GM19043 (cell line): ENCODE data around the gene ERVH48-1.
"Not testable (repeated sequence)": the region's sequence is repeated elsewhere in the genome, so short reads cannot be mapped to it uniquely, and the experiment has no call there.

Experiments used
- ATAC-seq: cut with Tn5 transposase; IDR thresholded peaks from one replicate; pipeline ENCODE4 v1.9.1; 2021; ENCODE audit warnings: low read depth; ENCODE audit not compliant: unreplicated experiment

Gene ERVH48-1

DNA sequence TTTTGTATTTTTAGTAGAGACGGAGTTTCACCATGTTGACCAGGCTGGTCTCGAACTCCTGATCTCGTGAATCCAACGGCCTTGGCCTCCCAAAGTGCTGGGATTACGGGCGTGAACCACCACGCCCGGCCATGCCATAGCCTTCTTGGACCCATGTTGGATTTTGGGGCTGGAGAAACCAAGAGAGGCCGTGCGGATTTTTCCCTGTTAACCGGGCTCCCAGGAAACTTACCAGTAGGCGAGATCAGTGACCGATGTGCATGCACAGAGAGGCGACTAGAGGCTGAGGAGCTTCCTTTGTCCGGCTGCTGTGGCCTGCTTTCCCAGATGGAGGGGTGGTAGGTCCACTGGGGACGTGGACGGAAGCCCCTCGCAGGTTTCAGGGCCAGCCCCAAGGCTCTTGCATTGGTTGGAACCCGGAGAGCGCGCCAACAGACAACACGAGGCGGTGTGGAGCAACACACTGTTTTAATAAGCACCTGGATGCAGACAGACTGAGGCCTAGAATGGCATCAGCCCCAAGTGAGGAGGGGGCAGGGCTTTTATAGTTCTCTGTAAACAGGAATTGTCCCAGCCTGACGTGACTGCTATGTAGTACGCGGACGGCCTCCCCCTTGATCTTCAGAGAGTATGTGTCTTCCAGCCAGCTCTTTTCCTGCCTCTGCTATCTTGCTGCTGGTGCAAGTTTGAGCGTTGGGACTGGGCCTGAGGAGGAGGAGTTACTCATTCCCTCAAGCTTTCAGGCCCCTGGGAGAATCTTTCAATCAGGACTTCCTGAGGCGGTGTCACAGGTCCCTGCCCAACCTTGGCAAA lies at the start of gene ERVH48-1:
Gene ERVH48-1 (minus strand): TSS at position 517 of the 813 bp plus-strand sequence. CDS start 6,624 bp downstream, outside the sequence.
- ATAC-seq = no peak

DNA sequence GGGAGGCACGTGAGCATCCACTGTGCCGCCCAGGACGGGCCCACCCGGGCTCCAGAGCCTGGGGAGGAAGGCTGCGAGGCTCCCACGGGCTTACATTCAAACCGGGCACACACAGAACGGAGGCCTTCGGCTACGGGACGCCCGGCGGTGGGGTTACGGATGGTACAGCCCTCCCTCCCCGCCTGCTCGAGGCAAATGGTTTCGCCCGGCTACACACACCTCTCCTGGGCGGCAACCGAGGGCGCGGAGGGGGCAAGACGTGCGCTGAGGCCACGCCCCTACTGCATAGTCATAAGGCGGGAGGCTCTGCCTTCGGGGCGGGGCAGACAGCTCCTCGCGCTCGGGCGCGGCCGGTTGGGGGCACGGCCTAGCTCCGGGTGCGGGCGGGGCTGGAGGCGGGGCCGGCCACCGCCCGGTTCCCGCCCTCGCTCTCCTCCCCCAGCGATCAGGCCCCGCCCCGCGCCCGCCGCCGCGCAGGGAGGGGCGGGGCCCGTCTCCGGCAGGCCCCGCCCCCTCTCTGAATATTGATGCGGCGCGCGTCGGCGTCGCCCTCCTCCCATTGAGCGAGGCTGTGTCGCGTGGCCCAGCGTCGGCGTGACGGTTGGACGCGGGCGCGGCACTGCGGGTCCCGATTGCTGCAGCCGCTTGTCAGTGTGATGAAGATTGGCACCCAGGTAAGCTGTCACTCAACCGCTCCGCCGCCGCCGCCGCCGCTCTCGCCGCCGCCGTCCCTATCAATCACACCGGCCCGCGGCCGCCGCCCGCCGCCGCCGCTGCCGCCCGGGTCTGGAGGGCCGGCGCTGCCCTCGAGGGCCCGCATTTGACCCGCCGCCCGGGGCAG lies 48.8 kb upstream of the ERVH48-1 start, which contains the start of gene PKNOX1:
Gene PKNOX1 (plus strand): TSS at position 572 of the 841 bp plus-strand sequence. CDS start 29,820 bp downstream, outside the sequence.
- peak; percentile 76 for ATAC-seq

DNA sequence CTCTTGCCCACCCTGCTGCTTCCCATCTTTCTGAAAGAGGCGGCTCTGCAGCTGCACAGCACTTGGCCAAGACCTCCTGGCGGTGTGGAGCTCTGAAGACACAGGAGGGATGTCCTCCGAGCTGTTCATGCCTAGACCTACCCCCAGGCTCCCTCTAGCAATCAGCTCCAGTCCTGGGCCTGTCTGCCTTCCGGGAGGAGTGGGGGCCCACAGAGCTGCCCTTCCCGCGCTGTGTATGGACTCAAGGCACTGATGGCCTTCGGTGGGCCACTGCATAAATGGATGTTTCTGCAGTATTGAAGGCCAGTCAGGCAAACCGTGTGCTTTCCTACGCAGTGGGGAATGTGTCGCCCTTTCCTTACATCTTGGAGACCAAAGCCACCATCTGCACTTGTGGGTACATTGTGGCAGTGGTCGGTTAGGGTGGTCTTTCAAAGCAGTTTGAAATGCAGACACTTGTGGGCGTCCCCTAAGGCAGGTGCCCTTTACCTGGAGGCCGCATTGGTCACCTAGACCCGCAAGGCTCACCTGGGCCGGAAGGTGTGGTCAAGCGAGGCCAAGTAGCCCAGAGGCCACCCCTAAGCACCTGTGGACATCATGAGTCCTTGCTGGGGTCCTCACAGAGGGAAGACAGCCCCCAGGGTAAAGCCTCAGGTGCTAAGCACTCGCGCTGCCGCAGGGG lies 48.0 kb upstream of the ERVH48-1 start:
- ATAC-seq = no peak

DNA sequence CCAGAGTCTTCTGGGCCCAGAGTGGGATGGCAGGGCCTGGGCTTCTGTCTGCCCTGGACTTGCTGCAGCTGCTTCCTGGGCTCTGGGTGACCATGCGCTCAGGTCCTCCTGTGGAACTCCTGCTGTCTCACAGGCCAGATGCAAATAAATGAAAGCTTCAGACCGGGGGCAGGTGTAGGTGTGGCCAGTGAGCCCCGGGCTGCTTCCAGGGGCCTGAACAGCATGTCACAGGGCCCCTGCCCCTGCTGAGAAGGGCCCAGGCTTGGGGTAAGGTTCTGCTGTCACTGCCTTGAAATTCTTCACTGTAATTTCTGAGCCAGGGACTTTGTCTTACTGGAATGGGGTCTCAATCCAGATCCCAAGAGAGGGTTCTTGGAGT lies 46.5 kb upstream of the ERVH48-1 start:
- ATAC-seq = no peak

DNA sequence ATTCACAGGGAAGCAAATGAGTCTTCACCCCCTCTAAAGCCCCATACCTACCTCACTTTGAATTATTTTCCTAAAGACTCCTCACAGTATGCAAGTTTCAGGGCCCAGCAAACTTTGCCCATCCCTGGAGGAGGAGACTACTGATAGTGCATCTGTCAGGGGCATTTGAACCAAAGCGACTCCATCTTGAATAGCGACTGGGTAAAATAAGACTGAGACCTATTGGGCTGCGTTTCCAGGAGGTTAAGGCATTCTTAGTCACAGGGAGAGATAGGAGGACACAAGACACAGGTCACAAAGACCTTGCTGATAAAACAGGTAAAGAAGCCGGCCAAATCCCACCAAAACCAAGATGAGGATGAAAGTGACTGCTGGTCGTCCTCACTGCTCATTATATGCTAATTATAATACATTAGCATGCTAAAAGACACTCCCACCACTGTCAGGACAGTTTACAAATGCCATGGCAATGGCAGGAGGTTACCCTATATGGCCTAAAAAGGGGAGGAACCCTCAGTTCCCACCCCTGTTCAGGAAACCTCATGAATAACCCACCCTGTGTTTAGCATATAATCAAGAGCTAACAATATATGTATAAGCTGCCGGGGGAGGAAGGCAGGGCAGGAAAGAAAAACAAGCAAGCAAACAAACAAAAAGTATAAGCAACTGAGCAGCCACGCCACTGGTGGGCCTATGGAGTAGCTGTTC lies 45.7 kb upstream of the ERVH48-1 start:
- no peak for ATAC-seq

DNA sequence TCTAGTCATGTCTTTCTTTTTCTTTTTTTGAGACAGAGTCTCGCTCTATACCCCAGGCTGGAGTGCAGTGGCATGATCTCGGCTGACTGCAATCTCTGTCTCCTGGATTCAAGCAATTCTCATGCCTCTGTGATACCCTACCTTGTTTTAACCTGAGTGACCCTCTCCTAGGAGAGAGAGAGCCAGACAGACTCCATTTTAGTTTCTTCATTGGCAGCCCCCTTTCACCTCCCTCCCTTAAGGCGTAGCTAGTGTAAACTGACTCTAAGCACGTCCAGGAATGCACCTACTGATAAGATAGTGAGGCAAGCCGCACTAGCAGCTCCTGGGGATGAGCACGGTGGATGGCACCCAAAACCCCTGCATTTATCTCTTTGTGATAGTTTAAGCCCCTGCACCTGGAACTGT lies 43.8 kb upstream of the ERVH48-1 start:
- ATAC-seq = no peak

DNA sequence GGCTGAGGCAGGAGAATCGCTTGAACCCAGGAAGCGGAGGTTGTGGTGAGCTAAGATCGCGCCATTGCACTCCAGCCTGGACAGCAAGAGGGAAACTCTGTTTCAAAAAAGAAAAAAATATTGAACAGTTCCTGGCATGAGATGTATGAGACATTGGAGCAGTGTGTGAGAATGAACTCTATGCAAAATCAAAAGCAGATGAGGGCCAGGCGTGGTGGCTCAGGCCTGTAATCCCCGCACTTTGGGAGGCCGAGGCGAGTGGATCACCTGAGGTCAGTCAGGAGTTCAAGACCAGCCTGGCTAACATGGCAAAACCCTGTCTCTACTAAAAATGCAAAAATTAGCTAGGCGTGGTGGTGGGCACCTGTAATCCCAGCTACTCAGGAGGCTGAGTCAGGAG lies 42.2 kb upstream of the ERVH48-1 start:
- ATAC-seq = not testable (repeated sequence)

DNA sequence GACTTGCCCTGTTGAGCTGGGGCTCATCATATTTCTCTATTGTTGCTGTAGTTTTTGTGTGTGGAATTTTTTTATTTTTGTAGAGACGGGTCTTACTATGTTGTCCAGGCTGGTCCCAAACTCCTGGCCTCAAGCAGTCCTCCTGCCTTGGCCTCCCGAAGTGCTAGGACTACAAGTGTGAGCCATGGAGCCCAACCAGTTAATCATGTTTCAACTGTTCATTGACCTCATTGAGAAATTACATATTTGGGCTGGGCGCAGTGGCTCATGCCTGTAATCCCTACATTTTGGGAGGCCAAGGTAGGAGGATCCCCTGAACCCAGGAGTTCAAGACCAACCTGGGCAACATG lies 39.8 kb upstream of the ERVH48-1 start:
- ATAC-seq = no peak

DNA sequence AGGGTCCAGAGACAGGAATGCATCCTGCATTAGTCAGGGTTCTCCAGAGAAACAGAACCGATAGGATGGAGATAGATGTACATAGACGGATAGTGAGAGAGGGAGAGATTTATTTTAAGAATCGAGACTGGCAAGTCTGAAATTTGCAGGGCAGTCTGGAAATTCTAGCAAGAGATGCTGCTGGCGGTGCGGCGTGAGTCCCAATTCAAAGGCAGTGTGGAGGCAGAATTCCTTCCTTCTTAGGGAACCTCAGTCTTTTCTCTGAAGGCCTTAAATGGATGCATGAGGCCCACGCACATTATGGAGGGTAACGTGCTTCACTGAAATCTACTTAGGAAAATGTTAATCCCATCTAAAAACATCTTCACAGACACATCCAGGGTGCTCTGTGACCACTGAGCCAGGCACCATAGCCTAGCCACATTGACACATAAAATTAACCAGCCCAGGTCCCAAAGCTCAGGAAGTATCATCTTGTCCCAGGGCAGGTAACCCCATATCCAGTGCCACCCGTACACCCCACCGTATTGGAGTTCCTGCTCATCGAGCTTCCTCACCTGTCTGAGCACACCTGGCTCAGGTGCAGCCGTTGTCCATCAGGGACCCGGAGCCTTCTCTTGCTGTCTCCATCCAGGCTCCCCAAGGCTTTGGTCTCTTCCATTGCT lies 39.2 kb upstream of the ERVH48-1 start:
- no peak for ATAC-seq

DNA sequence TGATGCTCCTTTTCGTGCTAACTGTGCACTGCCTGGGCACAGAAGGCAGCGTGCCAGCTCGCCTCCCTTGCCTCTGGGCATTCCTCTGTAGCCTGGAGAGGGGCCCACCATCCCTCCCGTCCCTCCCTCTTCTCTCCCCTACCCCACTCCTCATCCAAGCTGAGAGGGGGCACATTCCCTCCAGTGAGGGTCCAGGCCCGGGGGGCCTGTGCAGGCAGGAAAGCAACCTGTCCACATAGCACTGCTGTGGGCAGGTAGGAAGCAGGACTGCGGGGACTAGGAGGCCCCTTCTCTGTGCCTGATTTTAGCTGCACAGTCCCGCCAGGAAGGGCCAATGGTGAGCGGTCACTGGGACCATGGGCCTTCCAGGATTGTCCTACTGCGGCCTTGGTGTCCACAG lies 38.7 kb upstream of the ERVH48-1 start:
- no peak for ATAC-seq

DNA sequence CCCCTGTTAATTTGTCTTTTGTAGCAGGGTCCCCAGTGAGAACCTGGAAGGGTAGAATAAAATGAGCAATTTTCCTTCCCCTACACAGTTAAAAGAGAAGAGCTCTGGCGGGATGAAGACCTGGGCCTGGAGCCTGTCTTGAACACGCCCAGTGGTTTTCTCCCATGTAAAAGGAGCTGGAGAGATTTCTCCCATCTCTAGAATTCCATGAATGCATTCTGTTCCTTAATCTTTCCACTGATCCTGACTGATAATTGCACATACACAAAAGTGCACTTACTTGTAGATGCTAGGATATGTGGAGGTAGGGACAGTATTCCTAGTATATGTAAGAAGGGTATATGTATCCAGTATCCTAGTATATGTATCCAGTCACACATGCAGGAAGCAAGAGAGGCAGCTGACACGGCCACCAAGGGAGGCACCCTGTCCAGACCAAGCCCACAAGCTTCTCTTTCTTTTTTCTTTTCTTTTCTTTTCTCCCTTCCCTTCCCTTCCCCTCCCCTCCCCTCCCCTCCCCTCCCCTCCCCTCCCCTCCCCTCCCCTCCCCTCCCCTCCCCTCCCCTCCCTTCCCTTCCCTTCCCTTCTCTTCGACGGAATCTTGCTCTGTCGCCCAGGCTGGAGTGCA lies 37.1 kb upstream of the ERVH48-1 start:
- no peak for ATAC-seq

DNA sequence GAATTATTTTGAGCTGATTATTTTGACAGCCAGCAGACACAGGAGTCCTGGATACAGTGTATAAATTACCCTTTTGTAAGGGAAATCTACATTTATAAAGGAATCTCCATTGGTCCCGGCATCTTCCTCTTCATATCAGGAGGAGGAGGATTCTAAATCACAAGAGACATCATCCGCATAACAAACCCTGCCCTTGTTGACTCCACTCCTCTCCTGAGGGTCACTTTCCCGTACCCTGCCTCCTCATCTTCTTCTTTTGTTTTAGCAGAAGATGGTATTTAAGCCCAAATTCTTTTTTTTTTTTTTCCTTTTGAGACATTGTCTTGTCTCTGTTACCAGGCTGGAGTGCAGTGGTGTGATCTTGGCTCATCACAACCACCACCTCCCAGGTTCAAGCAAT lies 34.3 kb upstream of the ERVH48-1 start:
- ATAC-seq = no peak

DNA sequence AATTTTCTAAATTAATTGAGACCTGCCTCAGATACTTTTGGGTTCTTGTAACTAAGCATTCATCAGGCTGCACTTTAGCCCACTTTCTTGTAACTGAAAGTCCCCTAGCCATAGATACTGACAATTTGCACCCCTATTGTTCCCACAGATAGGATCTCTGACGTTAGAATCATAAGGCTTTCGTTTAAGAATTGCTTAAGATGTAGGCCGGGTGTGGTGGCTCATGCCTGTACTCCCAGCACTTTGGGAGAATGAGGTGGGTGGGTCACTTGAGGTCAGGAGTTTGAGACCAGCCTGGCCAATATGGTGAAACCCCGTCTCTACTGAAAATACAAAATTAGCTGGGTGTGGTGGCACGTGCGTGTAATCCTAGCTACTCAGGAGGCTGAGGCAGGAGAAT lies 32.7 kb upstream of the ERVH48-1 start:
- ATAC-seq = not testable (repeated sequence)

DNA sequence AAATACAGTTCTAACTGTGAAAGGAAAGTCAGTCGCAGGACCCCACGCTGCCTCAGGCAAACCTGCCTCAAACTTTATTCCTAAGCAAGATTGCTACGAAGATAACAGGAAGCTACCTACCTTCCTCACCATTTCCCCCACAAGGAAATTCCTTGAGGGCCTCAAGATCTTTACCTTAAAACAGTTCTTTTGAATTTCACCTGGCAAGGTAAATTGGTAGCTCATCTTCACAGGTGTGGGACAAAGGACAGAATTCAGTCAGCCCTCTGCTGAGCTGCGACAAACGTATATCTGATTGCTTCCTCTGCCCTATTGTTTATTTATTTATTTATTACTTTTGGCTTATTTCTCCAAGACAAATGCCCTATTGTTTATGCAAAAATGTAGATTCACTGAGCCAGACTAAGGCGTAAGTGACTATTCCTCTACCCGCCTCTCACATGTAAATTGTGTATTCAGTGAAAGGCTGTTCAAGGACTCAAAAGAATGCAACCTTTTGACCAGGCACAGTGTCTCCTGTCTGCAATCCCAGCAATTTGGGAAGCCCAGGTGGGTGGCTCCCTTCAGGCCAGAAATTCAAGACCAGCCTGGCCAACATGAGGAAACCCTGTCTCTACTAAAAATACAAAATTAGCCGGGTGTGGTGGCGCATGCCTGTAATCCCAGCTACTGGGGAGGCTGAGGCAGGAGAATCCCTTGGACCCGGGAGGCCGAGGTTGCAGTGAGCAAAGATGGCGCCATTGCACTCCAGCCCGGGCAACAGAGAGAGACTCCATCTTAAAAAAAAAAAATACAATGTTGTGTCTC lies 31.6 kb upstream of the ERVH48-1 start:
- ATAC-seq = no peak

DNA sequence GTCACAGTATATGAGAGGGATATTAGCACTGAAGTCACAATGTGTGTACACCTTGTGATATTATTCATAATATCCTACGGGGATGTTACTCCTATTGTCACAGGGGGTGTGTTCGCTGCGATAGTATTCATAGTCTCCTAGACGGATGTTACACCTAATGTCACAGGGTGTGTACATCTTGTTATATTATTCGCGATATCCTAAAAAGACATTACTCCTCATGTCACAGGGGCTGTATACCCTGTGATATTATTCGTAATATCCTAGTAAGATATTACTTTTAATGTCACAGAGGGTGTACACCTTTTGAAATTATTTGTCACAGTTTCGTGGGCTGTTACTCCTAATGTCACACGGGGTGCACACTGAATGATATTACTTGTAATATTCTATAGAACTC lies 25.8 kb upstream of the ERVH48-1 start:
- not testable (repeated sequence) for ATAC-seq

DNA sequence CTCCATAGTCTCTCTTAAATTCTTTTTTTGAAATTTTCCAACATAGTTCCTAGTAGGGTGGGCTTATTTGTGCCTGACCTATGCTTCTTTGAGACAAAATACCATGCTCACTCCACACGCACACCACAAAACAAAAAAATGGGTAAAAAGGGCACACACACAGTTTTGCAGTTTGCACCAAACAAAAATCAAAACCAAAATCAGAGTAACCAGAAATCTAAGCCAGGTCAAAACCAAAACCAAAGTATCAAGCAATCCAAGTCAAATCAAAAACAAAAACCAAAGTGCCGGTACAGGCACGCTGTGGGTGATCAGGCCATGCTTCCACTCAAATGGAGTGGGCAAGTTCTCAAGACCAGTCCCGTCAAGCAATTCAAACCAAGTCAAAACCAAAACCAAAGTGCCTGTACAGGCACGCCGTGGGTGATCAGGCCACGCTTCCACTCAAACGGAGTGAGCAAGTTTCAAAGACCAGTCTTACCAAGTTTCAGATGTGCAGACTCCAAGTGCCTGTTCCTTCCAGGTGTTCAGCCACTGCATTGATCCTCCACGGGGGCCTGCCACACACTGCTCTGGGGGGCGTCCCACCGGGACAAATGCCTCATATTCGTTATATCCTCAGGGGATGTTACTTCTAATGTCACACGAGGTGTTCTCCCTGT lies 23.8 kb upstream of the ERVH48-1 start:
- not testable (repeated sequence) for ATAC-seq

DNA sequence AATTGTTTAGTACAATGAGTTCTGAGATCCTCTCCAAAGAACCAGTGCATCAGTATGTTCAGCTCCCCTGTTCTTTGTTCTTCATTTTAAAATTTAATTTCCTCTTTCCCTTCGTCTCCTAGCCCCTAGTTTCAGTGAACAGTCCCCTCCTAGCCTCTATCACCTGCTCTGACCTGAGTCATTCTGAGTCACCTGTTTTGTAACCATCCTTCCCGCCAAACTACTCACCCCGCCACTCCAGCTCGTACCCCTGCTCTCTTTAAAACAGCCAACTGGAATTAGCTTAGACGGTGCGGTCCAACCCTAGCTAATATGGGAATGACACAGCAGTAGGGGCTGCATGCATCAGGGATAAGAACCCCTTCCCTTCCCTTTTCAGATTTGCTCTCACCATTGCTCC lies 16.8 kb upstream of the ERVH48-1 start:
- no peak for ATAC-seq

DNA sequence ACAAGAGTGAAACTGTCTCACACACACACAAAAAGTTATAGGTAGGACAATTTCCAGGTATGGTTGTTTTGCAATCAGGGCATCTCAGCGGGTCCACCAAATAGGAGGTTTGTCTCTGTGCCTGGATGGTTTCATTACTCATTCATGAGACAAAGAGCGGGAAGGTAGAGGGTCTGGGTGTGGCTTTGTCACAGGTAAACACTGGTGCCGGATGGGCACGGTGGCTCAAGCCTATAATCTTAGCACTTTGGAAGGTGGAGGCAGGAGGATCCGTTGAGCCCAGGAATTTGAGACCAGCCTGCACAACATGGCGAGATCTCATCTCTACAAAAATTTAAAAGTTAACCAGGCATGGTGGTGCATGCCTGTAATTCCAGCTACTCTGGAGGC lies 16.3 kb upstream of the ERVH48-1 start:
- no peak for ATAC-seq
